Stomach (tissue), 9 donors: ENCODE data around the gene CYREN. TPM values are rescaled to one million over a fixed set of nuclear protein-coding genes. Genes with fewer than 3 reads are reported as not detected.

Experiments
- DNase-seq, 2 donors: peaks; one replicate each; pipeline versions ENCODE4 v3.0.0 to v3.0.0-alpha.2; 2013 to 2019
- H3K27ac ChIP-seq, 5 donors: fragments of 200-600 bp in 4 of 5; sonication (generic) in 4 of 5; one replicate each; pipeline ENCODE4 v1.5.1; 2013 to 2019; ENCODE audit warnings: mild to moderate bottlenecking in 1 of 5, moderate library complexity in 1 of 5
- H3K27me3 ChIP-seq, 3 donors: fragments of 200-600 bp; sonication (generic); one replicate each; pipeline ENCODE4 v1.5.1; 2017 to 2019; ENCODE audit warnings: mixed run types in 1 of 3
- H3K36me3 ChIP-seq, 4 donors: fragments of 200-600 bp; sonication (generic); 1 replicate in 3 of 4; 2 replicates in 1 of 4; pipeline ENCODE4 v1.5.1; 2016 to 2019
- H3K4me1 ChIP-seq, 4 donors: fragments of 200-600 bp; sonication (generic); one replicate each; pipeline ENCODE4 v1.5.1; 2016 to 2019
- H3K4me3 ChIP-seq, 4 donors: fragments of 200-600 bp; sonication (generic) in 3 of 4; one replicate each; pipeline ENCODE4 v1.5.1; 2016 to 2019; ENCODE audit warnings: mild to moderate bottlenecking in 1 of 4
- H3K9me3 ChIP-seq, 4 donors: fragments of 200-600 bp; sonication (generic); one replicate each; pipeline ENCODE4 v1.5.1; 2016 to 2019
- CTCF ChIP-seq, 7 experiments: fragments of 450-650 bp in 4 of 7; fragments of 200-600 bp in 3 of 7; sonication (generic) in 3 of 7; IDR thresholded peaks; one replicate each; pipeline ENCODE4 v1.5.1; 2016 to 2019; ENCODE audit warnings: antibody characterized with exemption in 7 of 7, control low read depth in 2 of 7, mild to moderate bottlenecking in 1 of 7
- EP300 ChIP-seq: sonication (generic); formaldehyde crosslinking; IDR thresholded peaks from one replicate; pipeline ENCODE4 v1.6.1; 2017; ENCODE audit warnings: antibody characterized with exemption
- POLR2A ChIP-seq, 4 donors: fragments of 450-650 bp; IDR thresholded peaks; one replicate each; pipeline ENCODE4 v1.6.1; 2016; ENCODE audit warnings: antibody characterized with exemption in 4 of 4, control low read depth in 2 of 4, mild to moderate bottlenecking in 1 of 4, moderate library complexity in 1 of 4
- POLR2AphosphoS5 ChIP-seq, 3 donors: sonication (generic); formaldehyde crosslinking; IDR thresholded peaks; one replicate each; pipeline ENCODE4 v1.6.1; 2016; ENCODE audit warnings: antibody characterized with exemption in 3 of 3
- WGBS, 5 donors: extraction: QIAGEN DNeasy Blood & Tissue Kit in 3 of 5; methylation state at CpG; one replicate each; pipeline versions ENCODE4 v1.1.5 to v1.1.7; 2013 to 2018; 5-methylcytosine and 5-hydroxymethylcytosine counted together
- intact Hi-C: fragments of 100-400 bp; cut with DNase I; formaldehyde crosslinking; loops from one replicate; pipeline ENCODE4 v1.15.1; 2023; ENCODE audit warnings: low total_unique reads
- polyA plus RNA-seq, 3 donors: library from polyadenylated mRNA; stranded (reverse); fragments of 200-250 nt; gene quantifications; one replicate each; pipeline ENCODE4 v1.2.3, GENCODE V29; 2013
- total RNA-seq, 5 donors: library from RNA; depleted of rRNA; stranded (reverse); fragments of >200 nt; gene quantifications; one replicate each; pipeline versions ENCODE4 v1.1.0 to v1.2.3, GENCODE V29; 2014 to 2016
- donor health status: healthy with polysubstance abuse.
- donor health status: Bipolar disorder and iron deficiency.
- donor health status: healthy.

CYREN gene
- total and polyA plus RNA-seq, 8 donors, result 11.1 to 33.0 (median 30.2) TPM

- H3K9me3 ChIP-seq, result peaks cover 18 to 45% (median 26%) of the 10 kb centered on the region in 4 donors
- no peak overlapping the region for H3K27ac ChIP-seq
- WGBS, 5 donors, result 95 to 96% (median 96%) methylated on average over 7 of the region's 7 CpGs
- TF ChIP-seq CTCF (IDR thresholded peaks at IDR 0.05) (no peak), EP300 (no peak), POLR2A (IDR thresholded peaks at IDR 0.05) (no peak), POLR2AphosphoS5 (IDR thresholded peaks at IDR 0.05) (no peak)
- H3K4me3 ChIP-seq, result no peak overlapping the region
- H3K36me3 ChIP-seq, result peaks cover 42 to 85% (median 74%) of the 10 kb centered on the region in 4 donors
- H3K27me3 ChIP-seq, result no peaks in the 10 kb centered on the region
- peak in 1 of 2 donors; percentile 15 for DNase-seq
- H3K4me1 ChIP-seq, result peaks cover 3 to 17% (median 6%) of the 10 kb centered on the region in 4 donors
- intact Hi-C loops, result no loop called here
Measured at GRCh38 chr7:135183478-135183877, 13.0 kb upstream of the CYREN start.

- Histone ChIP-seq H3K4me3 (no peak overlapping the region), H3K9me3 (peaks cover 18 to 45% (median 26%) of the 10 kb centered on the region in 4 donors), H3K4me1 (peaks cover 5 to 15% (median 10%) of the 10 kb centered on the region in 4 donors), H3K36me3 (peaks cover 37 to 72% (median 61%) of the 10 kb centered on the region in 4 donors), H3K27ac (no peak overlapping the region), H3K27me3 (no peaks in the 10 kb centered on the region)
- WGBS, 5 donors, result 96 to 99% (median 98%) methylated on average over 31 of the region's 31 CpGs
- DNase-seq, result peak in 1 of 2 donors; percentile 22
- no peak for TF ChIP-seq EP300
- no peak for TF ChIP-seq CTCF (IDR thresholded peaks at IDR 0.05)
- no peak for TF ChIP-seq POLR2AphosphoS5 (IDR thresholded peaks at IDR 0.05)
- no peak for TF ChIP-seq POLR2A (IDR thresholded peaks at IDR 0.05)
- intact Hi-C loops, result no loop called here
Measured at GRCh38 chr7:135181929-135182678, 11.6 kb upstream of the CYREN start.

- Histone ChIP-seq H3K36me3 (peaks cover 30 to 64% (median 54%) of the 10 kb centered on the region in 4 donors), H3K27me3 (no peaks in the 10 kb centered on the region)
- intact Hi-C loops, result no loop called here
Measured at GRCh38 chr7:135181261-135181928, 10.9 kb upstream of the CYREN start.

More at GRCh38 chr7:135181261-135181928, 10.9 kb upstream of the CYREN start:
- no peak overlapping the region for H3K4me3 ChIP-seq
- 83 to 95% (median 85%) methylated on average over 3 of the region's 3 CpGs for WGBS, 5 donors
- peaks cover 18 to 45% (median 26%) of the 10 kb centered on the region in 4 donors for H3K9me3 ChIP-seq
- TF ChIP-seq POLR2A (IDR thresholded peaks at IDR 0.05) (no peak), EP300 (no peak), CTCF (IDR thresholded peaks at IDR 0.05) (no peak), POLR2AphosphoS5 (IDR thresholded peaks at IDR 0.05) (no peak)
- H3K4me1 ChIP-seq, result peaks cover 5 to 15% (median 10%) of the 10 kb centered on the region in 4 donors
- H3K27ac ChIP-seq, result no peak overlapping the region
- no peak for DNase-seq
